Kidney (tissue), 14 donors: ENCODE measurements around the gene PHF21B. TPM values are rescaled to one million over a fixed set of nuclear protein-coding genes. Genes with fewer than 3 reads are reported as not detected.

Source experiments
- DNase-seq, 5 donors: peaks; one replicate each; pipeline ENCODE4 v3.0.0-alpha.2; 2013 to 2020
- FAIRE-seq: peaks from 2 replicates; lab custom pipeline; 2012; peaks lifted over from hg19 to GRCh38; lab: Jason Lieb, UNC
- H3K27ac ChIP-seq, 2 donors: one replicate each; pipeline ENCODE4 v1.7.0; 2013; ENCODE audit warnings: low read depth in 2 of 2, low read length in 2 of 2, inconsistent platforms in 1 of 2
- H3K27me3 ChIP-seq: one replicate; pipeline ENCODE4 v1.7.1; 2013; ENCODE audit warnings: low read length, inconsistent platforms; ENCODE audit not compliant: control insufficient read depth, insufficient read depth
- H3K36me3 ChIP-seq, 3 donors: one replicate each; pipeline versions ENCODE4 v1.7.0 to v1.7.1; 2013; ENCODE audit warnings: low read length in 3 of 3, control low read depth in 1 of 3, inconsistent platforms in 1 of 3; ENCODE audit not compliant: insufficient read depth in 3 of 3, control insufficient read depth in 2 of 3
- H3K4me1 ChIP-seq, 3 donors: one replicate each; pipeline versions ENCODE4 v1.7.0 to v1.7.1; 2013; ENCODE audit warnings: low read length in 3 of 3, inconsistent platforms in 1 of 3, low read depth in 1 of 3; ENCODE audit not compliant: control insufficient read depth in 2 of 3, insufficient read depth in 2 of 3
- H3K4me3 ChIP-seq, 3 donors: one replicate each; pipeline versions ENCODE4 v1.7.0 to v1.8.1; 2013; ENCODE audit warnings: low read length in 3 of 3, control low read depth in 1 of 3, inconsistent platforms in 1 of 3
- H3K9ac ChIP-seq, 3 donors: one replicate each; pipeline versions ENCODE4 v1.7.0 to v1.7.1; 2013; ENCODE audit warnings: low read length in 3 of 3, control low read depth in 1 of 3, inconsistent platforms in 1 of 3
- H3K9me3 ChIP-seq, 3 donors: one replicate each; pipeline versions ENCODE4 v1.7.0 to v1.7.1; 2013; ENCODE audit warnings: low read length in 3 of 3, control low read depth in 1 of 3, inconsistent platforms in 1 of 3; ENCODE audit not compliant: control insufficient read depth in 2 of 3, insufficient read depth in 1 of 3
- intact Hi-C: fragments of 100-400 bp; cut with DNase I; formaldehyde crosslinking; loops from one replicate; pipeline ENCODE4 v1.11.1; 2022
- polyA plus RNA-seq: library from polyadenylated mRNA; stranded (reverse); fragments of 350-450 nt; fragmentation: Illumina TruSeq; extraction: RNeasy Lipid Tissue Mini Kit (QIAGEN cat#74804); gene quantifications from one replicate; pipeline ENCODE4 v1.2.3, GENCODE V29; 2014; ENCODE audit warnings: low read depth, low replicate concordance; ENCODE audit not compliant: insufficient read depth
- total RNA-seq: library from RNA; stranded (reverse); fragmentation: NEBNext Ultra II Directional; extraction: Animal tissue kit (Norgen Biotek cat#: 25700); gene quantifications from one replicate; pipeline ENCODE4 v1.2.1, GENCODE V29; 2021
- TF ChIP-seq, protein P1 (sequence below): IDR thresholded peaks from 3 replicates; pipeline ENCODE4 v1.5.1; 2012; ENCODE audit warnings: mild to moderate bottlenecking, moderate library complexity, borderline replicate concordance; ENCODE audit not compliant: insufficient read depth; ENCODE audit errors: extremely low read depth
- donor health status: control.
- donor health status: control.
- donor health status: control.
- donor health status: control.
- donor health status: control.
- donor health status: DM: yes; HTN: yes; CAD: no.
- donor health status: Normal renal cell carcinoma (clear cell type).

PHF21B gene
- total and polyA plus RNA-seq, 2 donors from 2014 or later, result 1.1 to 2.8 TPM

DNA sequence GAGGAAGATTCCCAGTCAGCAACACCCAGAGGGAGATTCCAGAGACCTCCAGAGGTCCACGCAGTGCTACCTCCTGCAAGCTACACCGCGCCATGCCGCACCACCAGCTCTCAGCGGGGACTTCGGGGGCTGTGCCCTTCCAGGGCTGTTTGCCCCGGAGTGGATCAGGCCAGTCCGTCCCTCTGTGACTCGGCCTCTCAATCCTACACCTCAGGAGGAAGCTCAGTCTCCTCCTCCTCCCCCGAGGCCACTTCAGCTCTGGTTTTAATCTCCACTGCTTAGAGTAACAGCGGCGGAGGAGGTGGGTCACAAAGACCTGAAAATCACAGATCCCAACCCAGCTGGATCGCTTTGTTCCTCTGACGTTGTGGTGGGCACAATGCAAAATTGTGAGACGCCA, 68.6 kb downstream of the PHF21B start:
- TF ChIP-seq, protein P1, sequence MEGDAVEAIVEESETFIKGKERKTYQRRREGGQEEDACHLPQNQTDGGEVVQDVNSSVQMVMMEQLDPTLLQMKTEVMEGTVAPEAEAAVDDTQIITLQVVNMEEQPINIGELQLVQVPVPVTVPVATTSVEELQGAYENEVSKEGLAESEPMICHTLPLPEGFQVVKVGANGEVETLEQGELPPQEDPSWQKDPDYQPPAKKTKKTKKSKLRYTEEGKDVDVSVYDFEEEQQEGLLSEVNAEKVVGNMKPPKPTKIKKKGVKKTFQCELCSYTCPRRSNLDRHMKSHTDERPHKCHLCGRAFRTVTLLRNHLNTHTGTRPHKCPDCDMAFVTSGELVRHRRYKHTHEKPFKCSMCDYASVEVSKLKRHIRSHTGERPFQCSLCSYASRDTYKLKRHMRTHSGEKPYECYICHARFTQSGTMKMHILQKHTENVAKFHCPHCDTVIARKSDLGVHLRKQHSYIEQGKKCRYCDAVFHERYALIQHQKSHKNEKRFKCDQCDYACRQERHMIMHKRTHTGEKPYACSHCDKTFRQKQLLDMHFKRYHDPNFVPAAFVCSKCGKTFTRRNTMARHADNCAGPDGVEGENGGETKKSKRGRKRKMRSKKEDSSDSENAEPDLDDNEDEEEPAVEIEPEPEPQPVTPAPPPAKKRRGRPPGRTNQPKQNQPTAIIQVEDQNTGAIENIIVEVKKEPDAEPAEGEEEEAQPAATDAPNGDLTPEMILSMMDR, result no peak
- Histone ChIP-seq H3K4me1 (no peaks in the 10 kb centered on the region), H3K9me3 (no peaks in the 10 kb centered on the region), H3K4me3 (no peak overlapping the region), H3K27me3 (no peaks in the 10 kb centered on the region), H3K9ac (no peak overlapping the region), H3K27ac (no peak overlapping the region), H3K36me3 (no peaks in the 10 kb centered on the region)
- DNase-seq (peak in 1 of 5 donors; percentile 49), FAIRE-seq (no peak)
- intact Hi-C loops, result no loop called here

DNA sequence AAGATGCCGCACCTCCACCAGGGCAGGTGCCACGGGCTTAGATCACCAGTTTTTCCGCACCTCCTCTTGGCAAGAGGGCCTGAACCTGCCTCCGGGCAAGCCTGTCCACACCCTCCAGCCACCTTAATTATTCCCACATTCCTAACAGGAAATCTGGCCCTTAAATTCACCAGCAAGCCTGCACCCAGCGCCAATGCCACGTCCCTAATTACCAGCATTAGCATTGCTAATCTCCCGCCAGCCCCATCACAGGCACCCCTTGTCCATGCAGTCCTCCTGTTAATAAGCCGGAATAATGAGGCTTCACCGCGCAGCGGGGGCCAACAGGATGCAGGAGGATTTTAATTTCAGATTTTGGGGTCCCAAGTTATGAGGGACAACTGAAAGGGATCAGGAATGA, 69.7 kb downstream of the PHF21B start:
- no peak overlapping the region for H3K4me3 ChIP-seq
- DNase-seq, result peak in 1 of 5 donors; percentile 61
- no peak for FAIRE-seq
- H3K9me3 ChIP-seq, result no peaks in the 10 kb centered on the region
- no peak overlapping the region for H3K27ac ChIP-seq
- H3K9ac ChIP-seq, result no peak overlapping the region
- TF ChIP-seq, protein P1, result no peak
- intact Hi-C loops, result no loop called here
- no peaks in the 10 kb centered on the region for H3K36me3 ChIP-seq
- no peaks in the 10 kb centered on the region for H3K4me1 ChIP-seq
- no peaks in the 10 kb centered on the region for H3K27me3 ChIP-seq

DNA sequence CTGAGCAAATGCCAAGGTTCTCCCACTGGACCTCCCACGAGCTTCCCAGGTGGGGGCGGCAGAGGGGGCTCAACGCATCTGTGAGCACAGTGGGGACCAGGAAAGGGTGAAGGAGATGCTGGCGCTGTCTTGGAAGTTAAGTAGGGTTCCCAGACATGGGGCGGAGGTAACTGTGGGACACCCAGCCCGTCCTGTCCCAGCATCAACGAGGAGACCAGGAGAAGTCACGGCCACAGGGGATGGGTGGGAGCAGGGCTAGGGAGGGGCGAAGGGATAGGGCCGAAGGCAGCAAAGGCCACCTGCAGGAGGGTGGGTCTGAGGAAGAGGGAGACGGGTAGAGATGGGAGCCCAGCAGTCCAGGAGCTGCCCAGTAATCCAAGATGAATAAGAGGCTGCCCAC, 70.4 kb downstream of the PHF21B start:
- no peaks in the 10 kb centered on the region for H3K4me1 ChIP-seq
- H3K4me3 ChIP-seq, result no peak overlapping the region
- TF ChIP-seq, protein P1, result no peak
- H3K27ac ChIP-seq, result no peak overlapping the region
- H3K9me3 ChIP-seq, result no peaks in the 10 kb centered on the region
- no peak overlapping the region for H3K9ac ChIP-seq
- no peaks in the 10 kb centered on the region for H3K27me3 ChIP-seq
- no peaks in the 10 kb centered on the region for H3K36me3 ChIP-seq
- DNase-seq (peak in 1 of 5 donors; percentile 60), FAIRE-seq (no peak)
- intact Hi-C loops, result no loop called here

DNA sequence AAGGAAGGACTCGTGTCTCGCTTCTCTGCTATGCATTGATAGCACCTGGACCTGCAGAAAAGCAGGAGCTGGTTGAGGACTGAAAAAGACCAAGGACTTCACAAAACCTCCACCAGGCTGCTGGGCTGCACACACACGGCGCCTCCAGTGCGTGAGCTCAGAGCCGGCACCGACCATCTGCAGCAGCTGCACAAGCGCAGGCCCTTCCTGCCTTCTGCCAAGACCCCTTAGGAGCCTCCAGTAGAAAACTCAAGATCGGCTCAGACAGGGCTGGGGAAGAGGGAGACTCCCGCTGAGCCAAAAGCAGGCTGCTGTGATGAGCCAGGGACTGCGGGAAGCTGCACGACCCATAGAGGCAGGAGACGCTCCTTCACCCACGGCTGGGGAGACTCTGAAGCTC, 70.9 kb downstream of the PHF21B start:
- no peaks in the 10 kb centered on the region for H3K36me3 ChIP-seq
- no peak overlapping the region for H3K4me3 ChIP-seq
- H3K9me3 ChIP-seq, result no peaks in the 10 kb centered on the region
- no peaks in the 10 kb centered on the region for H3K4me1 ChIP-seq
- no peak overlapping the region for H3K9ac ChIP-seq
- TF ChIP-seq, protein P1, result no peak
- no peak overlapping the region for H3K27ac ChIP-seq
- H3K27me3 ChIP-seq, result no peaks in the 10 kb centered on the region
- FAIRE-seq (no peak), DNase-seq (peak in 1 of 5 donors; percentile 50)
- intact Hi-C loops, result no loop called here
